Neural progenitor cell (in vitro differentiated cells): Measurements from ENCODE around the gene GLCE.

Experiments used
- EZH2 ChIP-seq: fragments of 200-600 bp; sonication (generic); IDR thresholded peaks from 2 replicates; pipeline ENCODE4 v1.6.1; 2017; ENCODE audit warnings: antibody characterized with exemption, mild to moderate bottlenecking, moderate library complexity
- EZH2phosphoT487 ChIP-seq: fragments of 200-600 bp; sonication (generic); IDR thresholded peaks from 2 replicates; pipeline ENCODE4 v1.6.1; 2017; ENCODE audit warnings: antibody characterized with exemption
- TF ChIP-seq, protein P1 (sequence below): fragments of 200-600 bp; sonication (generic); IDR thresholded peaks from 2 replicates; pipeline ENCODE4 v1.5.1; 2017; ENCODE audit warnings: antibody characterized with exemption, mild to moderate bottlenecking

DNA sequence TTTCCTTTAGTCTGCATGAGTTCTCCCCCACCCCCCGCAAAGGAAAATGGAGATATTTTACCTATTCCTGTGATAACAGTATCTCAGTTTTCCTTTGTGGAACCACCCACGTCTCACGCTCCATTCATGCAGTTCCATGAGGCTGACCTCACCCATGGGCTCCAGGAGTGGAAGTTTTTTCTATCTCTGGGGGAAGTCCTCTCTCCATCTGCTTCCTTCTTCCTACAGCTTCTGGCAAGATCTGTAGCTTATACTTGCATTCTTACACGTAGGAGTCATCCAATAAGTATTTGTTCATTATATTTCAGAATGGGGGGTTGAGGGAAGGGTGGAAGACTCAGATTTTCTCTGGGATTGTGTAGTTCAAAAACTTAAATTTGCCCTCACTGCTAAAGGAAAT, 5.8 kb upstream of the GLCE start:
- TF ChIP-seq EZH2 (no peak), EZH2phosphoT487 (no peak)
- TF ChIP-seq, protein P1, sequence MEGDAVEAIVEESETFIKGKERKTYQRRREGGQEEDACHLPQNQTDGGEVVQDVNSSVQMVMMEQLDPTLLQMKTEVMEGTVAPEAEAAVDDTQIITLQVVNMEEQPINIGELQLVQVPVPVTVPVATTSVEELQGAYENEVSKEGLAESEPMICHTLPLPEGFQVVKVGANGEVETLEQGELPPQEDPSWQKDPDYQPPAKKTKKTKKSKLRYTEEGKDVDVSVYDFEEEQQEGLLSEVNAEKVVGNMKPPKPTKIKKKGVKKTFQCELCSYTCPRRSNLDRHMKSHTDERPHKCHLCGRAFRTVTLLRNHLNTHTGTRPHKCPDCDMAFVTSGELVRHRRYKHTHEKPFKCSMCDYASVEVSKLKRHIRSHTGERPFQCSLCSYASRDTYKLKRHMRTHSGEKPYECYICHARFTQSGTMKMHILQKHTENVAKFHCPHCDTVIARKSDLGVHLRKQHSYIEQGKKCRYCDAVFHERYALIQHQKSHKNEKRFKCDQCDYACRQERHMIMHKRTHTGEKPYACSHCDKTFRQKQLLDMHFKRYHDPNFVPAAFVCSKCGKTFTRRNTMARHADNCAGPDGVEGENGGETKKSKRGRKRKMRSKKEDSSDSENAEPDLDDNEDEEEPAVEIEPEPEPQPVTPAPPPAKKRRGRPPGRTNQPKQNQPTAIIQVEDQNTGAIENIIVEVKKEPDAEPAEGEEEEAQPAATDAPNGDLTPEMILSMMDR: no peak
